Measurements from ENCODE around the gene JAG2. TPM values are rescaled to one million over a fixed set of nuclear protein-coding genes. Genes with fewer than 3 reads are reported as not detected.

The JAG2 gene
- total RNA-seq, 1 experiment from 2014 or later: 85.9 TPM

DNA sequence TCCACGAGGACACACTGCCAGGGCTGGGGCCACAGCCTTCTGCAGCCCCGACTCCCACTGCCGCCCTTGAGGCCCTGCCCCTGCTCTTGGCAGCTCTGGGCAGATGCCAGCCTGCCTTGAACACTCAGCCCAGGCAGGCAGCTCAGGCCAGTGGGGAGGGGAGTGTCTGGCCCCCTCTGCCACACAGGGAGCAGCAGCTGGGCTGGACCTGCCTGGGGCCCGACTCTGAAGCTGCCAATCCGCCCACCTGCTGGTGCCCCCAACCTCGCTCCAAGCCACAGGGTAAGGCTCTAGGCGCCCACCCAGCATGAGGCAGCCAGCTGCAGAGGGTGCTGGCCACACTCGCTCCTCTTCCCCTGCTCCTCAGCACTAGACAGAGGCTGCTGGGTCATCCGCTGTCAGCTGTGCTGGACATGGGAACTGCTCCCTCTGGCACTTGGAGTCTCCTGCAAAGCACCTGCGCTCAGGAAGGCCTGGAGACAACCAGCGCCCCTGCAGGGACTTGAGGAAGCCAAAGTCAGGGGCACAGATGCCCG, 37.2 kb upstream of the JAG2 start:
- H3K27ac ChIP-seq (ENCODE audit: low read depth, low read length): no peak overlapping the region
- CTCF ChIA-PET: no interaction called here

DNA sequence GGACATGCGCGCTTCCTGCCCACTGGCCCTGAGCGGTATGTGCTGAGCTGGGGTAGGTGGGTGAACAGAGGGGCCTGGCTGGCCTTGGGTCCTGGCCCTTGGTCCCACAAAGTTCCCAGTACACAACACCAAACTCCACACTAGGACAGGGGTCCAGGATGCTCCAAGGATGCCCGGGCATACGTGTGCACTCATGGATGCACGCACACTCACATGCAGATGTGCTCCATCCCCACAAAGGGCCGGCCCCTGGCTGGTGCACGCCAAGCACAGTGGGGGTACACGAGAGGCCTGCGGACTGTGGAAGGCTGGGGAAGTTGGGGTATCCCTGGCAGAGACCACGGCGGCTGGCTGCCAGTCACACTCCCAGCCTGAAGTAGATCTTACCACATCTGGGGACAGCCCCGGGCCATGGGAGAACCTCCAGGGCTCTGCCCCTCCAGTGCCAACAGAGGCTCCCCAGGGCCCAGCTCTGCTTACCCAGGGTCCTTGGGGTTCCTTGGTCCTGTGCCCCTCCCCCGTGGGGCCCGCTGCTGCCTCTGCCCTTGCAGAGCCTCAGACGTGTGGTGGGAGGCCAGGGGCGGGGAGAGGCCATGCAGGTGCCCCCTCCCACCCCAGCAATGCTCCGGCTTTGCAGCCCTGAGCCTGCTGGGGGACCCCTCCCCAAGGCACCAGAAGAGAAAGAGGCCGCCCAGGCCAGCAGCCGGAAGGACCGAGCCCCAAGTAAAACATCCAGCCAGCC, 36.5 kb upstream of the JAG2 start:
- Histone ChIP-seq H3K9me3 (ENCODE audit: control insufficient read depth in 1 of 2, insufficient read depth in 1 of 2, low read depth in 1 of 2, low read length in 2 of 2) (no peaks in the 10 kb centered on the region), H3K4me3 (replicated peaks in 1 of 2; ENCODE audit: low read depth in 1 of 2, low read length in 2 of 2) (no peak overlapping the region), H2AFZ (ENCODE audit: low read depth, low read length, poor library complexity, severe bottlenecking) (no peak overlapping the region), H3K36me3 (ENCODE audit: control insufficient read depth in 1 of 2, insufficient read depth in 2 of 2, low read length in 2 of 2) (no peaks in the 10 kb centered on the region), H4K20me1 (ENCODE audit: insufficient read depth) (no peaks in the 10 kb centered on the region), H3K27ac (ENCODE audit: low read depth, low read length) (no peak overlapping the region), H3K9ac (ENCODE audit: low read length) (no peak overlapping the region), H3K27me3 (ENCODE audit: insufficient read depth, low read length) (no peaks in the 10 kb centered on the region), H3K79me2 (ENCODE audit: insufficient read depth, low read length) (no peaks in the 10 kb centered on the region), H3K4me2 (ENCODE audit: low read length) (no peak overlapping the region), H3K9me2 (ENCODE audit: insufficient read depth) (no peaks in the 10 kb centered on the region), H3K4me1 (ENCODE audit: control insufficient read depth in 1 of 2, insufficient read depth in 2 of 2, low read length in 2 of 2) (peaks cover 14 to 20% of the 10 kb centered on the region in 2 experiments; a peak in 3 of 4 replicates)
- TF ChIP-seq RAD21 (IDR thresholded peaks at IDR 0.05; ENCODE audit: low read depth) (no peak), YY1 (IDR thresholded peaks at IDR 0.05; ENCODE audit: extremely low read depth, insufficient replicate concordance, low read depth, low read length) (no peak), ZNF274 (IDR thresholded peaks at IDR 0.05; ENCODE audit: low read depth, low read length) (no peak)
- TF ChIP-seq, protein P1, sequence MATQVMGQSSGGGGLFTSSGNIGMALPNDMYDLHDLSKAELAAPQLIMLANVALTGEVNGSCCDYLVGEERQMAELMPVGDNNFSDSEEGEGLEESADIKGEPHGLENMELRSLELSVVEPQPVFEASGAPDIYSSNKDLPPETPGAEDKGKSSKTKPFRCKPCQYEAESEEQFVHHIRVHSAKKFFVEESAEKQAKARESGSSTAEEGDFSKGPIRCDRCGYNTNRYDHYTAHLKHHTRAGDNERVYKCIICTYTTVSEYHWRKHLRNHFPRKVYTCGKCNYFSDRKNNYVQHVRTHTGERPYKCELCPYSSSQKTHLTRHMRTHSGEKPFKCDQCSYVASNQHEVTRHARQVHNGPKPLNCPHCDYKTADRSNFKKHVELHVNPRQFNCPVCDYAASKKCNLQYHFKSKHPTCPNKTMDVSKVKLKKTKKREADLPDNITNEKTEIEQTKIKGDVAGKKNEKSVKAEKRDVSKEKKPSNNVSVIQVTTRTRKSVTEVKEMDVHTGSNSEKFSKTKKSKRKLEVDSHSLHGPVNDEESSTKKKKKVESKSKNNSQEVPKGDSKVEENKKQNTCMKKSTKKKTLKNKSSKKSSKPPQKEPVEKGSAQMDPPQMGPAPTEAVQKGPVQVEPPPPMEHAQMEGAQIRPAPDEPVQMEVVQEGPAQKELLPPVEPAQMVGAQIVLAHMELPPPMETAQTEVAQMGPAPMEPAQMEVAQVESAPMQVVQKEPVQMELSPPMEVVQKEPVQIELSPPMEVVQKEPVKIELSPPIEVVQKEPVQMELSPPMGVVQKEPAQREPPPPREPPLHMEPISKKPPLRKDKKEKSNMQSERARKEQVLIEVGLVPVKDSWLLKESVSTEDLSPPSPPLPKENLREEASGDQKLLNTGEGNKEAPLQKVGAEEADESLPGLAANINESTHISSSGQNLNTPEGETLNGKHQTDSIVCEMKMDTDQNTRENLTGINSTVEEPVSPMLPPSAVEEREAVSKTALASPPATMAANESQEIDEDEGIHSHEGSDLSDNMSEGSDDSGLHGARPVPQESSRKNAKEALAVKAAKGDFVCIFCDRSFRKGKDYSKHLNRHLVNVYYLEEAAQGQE (IDR thresholded peaks at IDR 0.05; ENCODE audit: low read depth): no peak
- TF ChIP-seq, protein P2, sequence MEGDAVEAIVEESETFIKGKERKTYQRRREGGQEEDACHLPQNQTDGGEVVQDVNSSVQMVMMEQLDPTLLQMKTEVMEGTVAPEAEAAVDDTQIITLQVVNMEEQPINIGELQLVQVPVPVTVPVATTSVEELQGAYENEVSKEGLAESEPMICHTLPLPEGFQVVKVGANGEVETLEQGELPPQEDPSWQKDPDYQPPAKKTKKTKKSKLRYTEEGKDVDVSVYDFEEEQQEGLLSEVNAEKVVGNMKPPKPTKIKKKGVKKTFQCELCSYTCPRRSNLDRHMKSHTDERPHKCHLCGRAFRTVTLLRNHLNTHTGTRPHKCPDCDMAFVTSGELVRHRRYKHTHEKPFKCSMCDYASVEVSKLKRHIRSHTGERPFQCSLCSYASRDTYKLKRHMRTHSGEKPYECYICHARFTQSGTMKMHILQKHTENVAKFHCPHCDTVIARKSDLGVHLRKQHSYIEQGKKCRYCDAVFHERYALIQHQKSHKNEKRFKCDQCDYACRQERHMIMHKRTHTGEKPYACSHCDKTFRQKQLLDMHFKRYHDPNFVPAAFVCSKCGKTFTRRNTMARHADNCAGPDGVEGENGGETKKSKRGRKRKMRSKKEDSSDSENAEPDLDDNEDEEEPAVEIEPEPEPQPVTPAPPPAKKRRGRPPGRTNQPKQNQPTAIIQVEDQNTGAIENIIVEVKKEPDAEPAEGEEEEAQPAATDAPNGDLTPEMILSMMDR (IDR thresholded peaks at IDR 0.05 in 2 of 3, conservative IDR thresholded peaks at IDR 0.05 in 1 of 3; ENCODE audit: borderline replicate concordance in 1 of 3, insufficient read depth in 1 of 3, low read depth in 2 of 3, low read length in 2 of 3): no peak
- intact Hi-C loops (cut with micrococcal nuclease): no loop called here
- DNase-seq (ENCODE audit: low read depth, low spot score): no peak
- no peak for ATAC-seq
- CTCF ChIA-PET: interaction anchor here (1.4 kb wide), 1 partner anchor 129 kb away, joined by 3 read pairs; no protein-coding TSS in a partner anchor
- POLR2A ChIA-PET: no interaction called here
- no TSS peak for BruUV-seq (replicated peaks)
- RAD21 ChIA-PET (ENCODE audit: low non-redundant PET in 1 of 2, low total read pairs in 2 of 2, uncharacterized antibody in 2 of 2, unreplicated experiment in 2 of 2): no interaction called here

More for the DNA sequence above, 37.2 kb upstream of the JAG2 start:
- intact Hi-C loops (cut with micrococcal nuclease): no loop called here
- no TSS peak for BruUV-seq (replicated peaks)
- Histone ChIP-seq H3K4me1 (ENCODE audit: control insufficient read depth in 1 of 2, insufficient read depth in 2 of 2, low read length in 2 of 2) (peaks cover 14 to 20% of the 10 kb centered on the region in 2 experiments; a peak in 3 of 4 replicates), H3K27me3 (ENCODE audit: insufficient read depth, low read length) (no peaks in the 10 kb centered on the region), H3K9me2 (ENCODE audit: insufficient read depth) (no peaks in the 10 kb centered on the region), H2AFZ (ENCODE audit: low read depth, low read length, poor library complexity, severe bottlenecking) (no peak overlapping the region), H3K4me3 (replicated peaks in 1 of 2; ENCODE audit: low read depth in 1 of 2, low read length in 2 of 2) (no peak overlapping the region), H3K9me3 (ENCODE audit: control insufficient read depth in 1 of 2, insufficient read depth in 1 of 2, low read depth in 1 of 2, low read length in 2 of 2) (no peaks in the 10 kb centered on the region), H4K20me1 (ENCODE audit: insufficient read depth) (no peaks in the 10 kb centered on the region), H3K9ac (ENCODE audit: low read length) (no peak overlapping the region), H3K4me2 (ENCODE audit: low read length) (no peak overlapping the region), H3K79me2 (ENCODE audit: insufficient read depth, low read length) (no peaks in the 10 kb centered on the region), H3K36me3 (ENCODE audit: control insufficient read depth in 1 of 2, insufficient read depth in 2 of 2, low read length in 2 of 2) (no peaks in the 10 kb centered on the region)
- POLR2A ChIA-PET: no interaction called here
- no peak for TF ChIP-seq RAD21 (IDR thresholded peaks at IDR 0.05; ENCODE audit: low read depth)
- TF ChIP-seq SIN3A (IDR thresholded peaks at IDR 0.05; ENCODE audit: low read depth): no peak
- TF ChIP-seq FOSL1 (IDR thresholded peaks at IDR 0.05; ENCODE audit: low read depth): no peak
- TF ChIP-seq YY1 (IDR thresholded peaks at IDR 0.05; ENCODE audit: extremely low read depth, insufficient replicate concordance, low read depth, low read length): no peak
- no peak for TF ChIP-seq TCF7L2 (IDR thresholded peaks at IDR 0.05; ENCODE audit: borderline replicate concordance, extremely low read depth, insufficient read depth, insufficient read length)
- TF ChIP-seq SRF (IDR thresholded peaks at IDR 0.05; ENCODE audit: low read depth): no peak
- TF ChIP-seq, protein P3, sequence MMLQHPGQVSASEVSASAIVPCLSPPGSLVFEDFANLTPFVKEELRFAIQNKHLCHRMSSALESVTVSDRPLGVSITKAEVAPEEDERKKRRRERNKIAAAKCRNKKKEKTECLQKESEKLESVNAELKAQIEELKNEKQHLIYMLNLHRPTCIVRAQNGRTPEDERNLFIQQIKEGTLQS (IDR thresholded peaks at IDR 0.05): no peak
- no peak for TF ChIP-seq JUND (IDR thresholded peaks at IDR 0.05)
- RAD21 ChIA-PET (ENCODE audit: low non-redundant PET in 1 of 2, low total read pairs in 2 of 2, uncharacterized antibody in 2 of 2, unreplicated experiment in 2 of 2): no interaction called here
- no peak for ATAC-seq
- no peak for DNase-seq (ENCODE audit: low read depth, low spot score)
